WTC11 (cell line): ENCODE measurements around the gene ITPKB. TPM values are rescaled to one million over a fixed set of nuclear protein-coding genes. Genes with fewer than 3 reads are reported as not detected.

Experiments
- ATAC-seq: fragments of 200-7000 bp; cut with Tn5 transposase; 2 replicates; pipeline ENCODE4 v1.10.0; 2021; ENCODE audit warnings: mild to moderate bottlenecking, moderate library complexity
- CTCF ChIA-PET: fragments of 300-600 bp; sonication (Branson Sonifier 250); formaldehyde crosslinking; loops from one replicate; lab custom pipeline; 2021; ENCODE audit warnings: antibody characterized with exemption; lab: Charles Lee
- POLR2A ChIA-PET: fragments of 350-600 bp; sonication (Branson Sonifier 250); formaldehyde crosslinking; loops from one replicate; lab custom pipeline; 2021; ENCODE audit warnings: antibody characterized with exemption; lab: Charles Lee
- DNase-seq: peaks from one replicate; pipeline ENCODE4 v3.0.0; 2021; ENCODE audit warnings: low spot score
- H3K27ac Mint-ChIP-seq: 2 replicates; pipeline ENCODE4 v1.8.0; 2021; ENCODE audit warnings: mixed read lengths
- H3K27me3 Mint-ChIP-seq: 2 replicates; pipeline ENCODE4 v1.8.0; 2021; ENCODE audit warnings: low read depth, mild to moderate bottlenecking, moderate library complexity, mixed read lengths
- H3K36me3 Mint-ChIP-seq: 2 replicates; pipeline ENCODE4 v1.8.0; 2021; ENCODE audit warnings: mixed read lengths
- H3K4me1 Mint-ChIP-seq: 2 replicates; pipeline ENCODE4 v1.8.0; 2022; ENCODE audit warnings: mixed read lengths
- H3K4me3 Mint-ChIP-seq: 2 replicates; pipeline ENCODE4 v1.8.0; 2021; ENCODE audit warnings: mild to moderate bottlenecking, moderate library complexity, mixed read lengths
- H3K9me3 Mint-ChIP-seq: 2 replicates; pipeline ENCODE4 v1.8.0; 2021; ENCODE audit warnings: mixed read lengths
- ATF1 ChIP-seq: sonication (generic); formaldehyde crosslinking; IDR thresholded peaks from 2 replicates; pipeline ENCODE4 v1.8.1; 2023; ENCODE audit warnings: mild to moderate bottlenecking, moderate library complexity, missing genetic modification reagents
- CBFB ChIP-seq: sonication (generic); formaldehyde crosslinking; IDR thresholded peaks from 2 replicates; pipeline ENCODE4 v1.8.1; 2022; ENCODE audit warnings: mild to moderate bottlenecking, low read depth, missing genetic modification reagents
- CREM ChIP-seq: sonication (generic); formaldehyde crosslinking; IDR thresholded peaks from 2 replicates; pipeline ENCODE4 v1.8.1; 2022; ENCODE audit warnings: mild to moderate bottlenecking, missing genetic modification reagents, moderate library complexity
- ELF4 ChIP-seq: sonication (generic); formaldehyde crosslinking; IDR thresholded peaks from 2 replicates; pipeline ENCODE4 v1.8.1; 2022; ENCODE audit warnings: low read depth, mild to moderate bottlenecking, moderate library complexity, missing genetic modification reagents
- FOXJ3 ChIP-seq: sonication (generic); formaldehyde crosslinking; IDR thresholded peaks from 2 replicates; pipeline ENCODE4 v1.9.0; 2021; ENCODE audit warnings: missing genetic modification reagents, mild to moderate bottlenecking, borderline replicate concordance
- GRHL2 ChIP-seq: fragments of 250-450 bp; sonication (Bioruptor Pico); IDR thresholded peaks from 2 replicates; pipeline ENCODE4 v1.8.0; 2022; ENCODE audit warnings: mild to moderate bottlenecking, moderate library complexity; ENCODE audit not compliant: insufficient replicate concordance, severe bottlenecking
- RELA ChIP-seq: sonication (generic); formaldehyde crosslinking; IDR thresholded peaks from 2 replicates; pipeline ENCODE4 v1.8.1; 2022; ENCODE audit warnings: missing genetic modification reagents, mild to moderate bottlenecking, borderline replicate concordance
- TEAD4 ChIP-seq: sonication (generic); formaldehyde crosslinking; IDR thresholded peaks from 2 replicates; pipeline ENCODE4 v1.8.0; 2022; ENCODE audit warnings: mild to moderate bottlenecking, missing genetic modification reagents
- ZNF138 ChIP-seq: sonication (generic); formaldehyde crosslinking; conservative IDR thresholded peaks from 2 replicates; pipeline ENCODE4 v1.8.1; 2022; ENCODE audit warnings: mild to moderate bottlenecking, moderate library complexity, missing genetic modification reagents
- ZNF416 ChIP-seq: fragments of 250-450 bp; sonication (Bioruptor Pico); IDR thresholded peaks from 2 replicates; pipeline ENCODE4 v1.9.0; 2021; ENCODE audit warnings: mild to moderate bottlenecking, inconsistent platforms
- ZNF423 ChIP-seq: fragments of 250-450 bp; sonication (Bioruptor Pico); IDR thresholded peaks from 2 replicates; pipeline ENCODE4 v2.1.2; 2022; ENCODE audit warnings: mild to moderate bottlenecking, moderate library complexity
- total RNA-seq: library from RNA; stranded (reverse); gene quantifications from 3 replicates; pipeline ENCODE4 v1.2.3, GENCODE V29; 2021
- TF ChIP-seq, protein P1 (sequence below): sonication (generic); formaldehyde crosslinking; IDR thresholded peaks from 2 replicates; pipeline ENCODE4 v1.8.0; 2023; ENCODE audit warnings: mild to moderate bottlenecking, missing genetic modification reagents
- TF ChIP-seq, protein P2 (sequence below): sonication (generic); formaldehyde crosslinking; IDR thresholded peaks from 2 replicates; pipeline ENCODE4 v1.8.0; 2022; ENCODE audit warnings: mild to moderate bottlenecking, missing genetic modification reagents
- TF ChIP-seq, protein P3 (sequence below): sonication (generic); formaldehyde crosslinking; conservative IDR thresholded peaks from 2 replicates; pipeline ENCODE4 v1.8.1; 2022; ENCODE audit warnings: mild to moderate bottlenecking, missing genetic modification reagents
- TF ChIP-seq, protein P4 (sequence below): sonication (generic); formaldehyde crosslinking; IDR thresholded peaks from 2 replicates; pipeline ENCODE4 v1.8.0; 2023; ENCODE audit warnings: missing genetic modification reagents, mild to moderate bottlenecking, borderline replicate concordance
- TF ChIP-seq, protein P5 (sequence below): sonication (generic); formaldehyde crosslinking; conservative IDR thresholded peaks from 2 replicates; pipeline ENCODE4 v1.8.1; 2023; ENCODE audit warnings: mild to moderate bottlenecking, low read depth, missing genetic modification reagents, moderate library complexity
- TF ChIP-seq, protein P6 (sequence below): fragments of 250-450 bp; sonication (Bioruptor Pico); IDR thresholded peaks from 2 replicates; pipeline ENCODE4 v1.9.0; 2021; ENCODE audit warnings: mild to moderate bottlenecking
- TF ChIP-seq, protein P7 (sequence below): sonication (generic); formaldehyde crosslinking; IDR thresholded peaks from 2 replicates; pipeline ENCODE4 v1.8.0; 2022; ENCODE audit warnings: mild to moderate bottlenecking, missing genetic modification reagents

Gene ITPKB
- total RNA-seq, 1 experiment from 2014 or later, result 15.6 TPM

DNA sequence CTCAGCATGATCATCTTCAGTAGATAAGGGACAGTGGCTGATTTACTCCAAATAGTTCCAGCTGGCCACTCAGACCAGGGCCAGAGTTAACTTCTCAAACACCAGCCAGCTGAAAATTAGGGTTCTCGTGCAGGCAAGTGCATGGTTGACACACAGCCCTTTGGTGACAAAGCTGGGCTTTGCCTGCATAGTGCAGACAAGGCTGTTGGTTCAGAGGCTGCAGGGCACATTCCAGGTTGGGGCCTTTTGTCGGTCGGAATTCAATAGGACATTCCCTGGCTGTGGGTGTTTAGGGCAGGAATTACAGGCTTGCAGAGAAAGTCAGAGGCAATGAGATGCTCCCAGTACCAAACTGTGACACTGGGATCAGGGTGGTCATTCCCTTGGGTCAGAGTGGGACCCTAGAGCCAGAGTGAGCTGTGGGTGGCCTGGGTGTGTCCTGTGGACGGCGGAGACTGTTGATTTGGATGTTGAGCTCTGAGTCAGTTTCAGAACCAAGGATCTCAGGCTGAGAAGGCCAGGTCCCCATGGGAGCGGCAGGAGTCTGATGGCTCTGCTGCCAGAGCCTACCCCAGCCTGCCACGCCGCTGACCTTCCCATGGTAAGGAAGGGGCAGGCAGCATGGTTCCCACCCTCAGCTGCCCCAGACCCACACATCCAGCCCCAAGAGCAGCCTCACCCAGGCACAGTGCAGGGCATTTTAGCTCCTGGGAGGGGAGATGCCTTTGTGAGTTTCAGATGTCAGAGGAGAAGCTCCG is 134.3 kb downstream of the ITPKB start:
- Mint-ChIP-seq H3K9me3 (no peaks in the 10 kb centered on the region), H3K4me3 (no peak overlapping the region), H3K4me1 (peaks cover 46% of the 10 kb centered on the region), H3K36me3 (no peaks in the 10 kb centered on the region), H3K27ac (no peak overlapping the region), H3K27me3 (no peaks in the 10 kb centered on the region)
- ChIA-PET POLR2A (no interaction called here), CTCF (interaction anchor here (0.6 to 4.2 kb wide), 10 partner anchors 14 to 223 kb away, joined by 3 to 21 read pairs (median 4); partner anchors contain the start of gene STUM)
- TF ChIP-seq, protein P1, sequence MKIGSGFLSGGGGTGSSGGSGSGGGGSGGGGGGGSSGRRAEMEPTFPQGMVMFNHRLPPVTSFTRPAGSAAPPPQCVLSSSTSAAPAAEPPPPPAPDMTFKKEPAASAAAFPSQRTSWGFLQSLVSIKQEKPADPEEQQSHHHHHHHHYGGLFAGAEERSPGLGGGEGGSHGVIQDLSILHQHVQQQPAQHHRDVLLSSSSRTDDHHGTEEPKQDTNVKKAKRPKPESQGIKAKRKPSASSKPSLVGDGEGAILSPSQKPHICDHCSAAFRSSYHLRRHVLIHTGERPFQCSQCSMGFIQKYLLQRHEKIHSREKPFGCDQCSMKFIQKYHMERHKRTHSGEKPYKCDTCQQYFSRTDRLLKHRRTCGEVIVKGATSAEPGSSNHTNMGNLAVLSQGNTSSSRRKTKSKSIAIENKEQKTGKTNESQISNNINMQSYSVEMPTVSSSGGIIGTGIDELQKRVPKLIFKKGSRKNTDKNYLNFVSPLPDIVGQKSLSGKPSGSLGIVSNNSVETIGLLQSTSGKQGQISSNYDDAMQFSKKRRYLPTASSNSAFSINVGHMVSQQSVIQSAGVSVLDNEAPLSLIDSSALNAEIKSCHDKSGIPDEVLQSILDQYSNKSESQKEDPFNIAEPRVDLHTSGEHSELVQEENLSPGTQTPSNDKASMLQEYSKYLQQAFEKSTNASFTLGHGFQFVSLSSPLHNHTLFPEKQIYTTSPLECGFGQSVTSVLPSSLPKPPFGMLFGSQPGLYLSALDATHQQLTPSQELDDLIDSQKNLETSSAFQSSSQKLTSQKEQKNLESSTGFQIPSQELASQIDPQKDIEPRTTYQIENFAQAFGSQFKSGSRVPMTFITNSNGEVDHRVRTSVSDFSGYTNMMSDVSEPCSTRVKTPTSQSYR (CRISPR knock-in tag), result no peak
- TF ChIP-seq GRHL2, result no peak
- TF ChIP-seq CBFB (CRISPR knock-in tag), result no peak
- TF ChIP-seq, protein P2, sequence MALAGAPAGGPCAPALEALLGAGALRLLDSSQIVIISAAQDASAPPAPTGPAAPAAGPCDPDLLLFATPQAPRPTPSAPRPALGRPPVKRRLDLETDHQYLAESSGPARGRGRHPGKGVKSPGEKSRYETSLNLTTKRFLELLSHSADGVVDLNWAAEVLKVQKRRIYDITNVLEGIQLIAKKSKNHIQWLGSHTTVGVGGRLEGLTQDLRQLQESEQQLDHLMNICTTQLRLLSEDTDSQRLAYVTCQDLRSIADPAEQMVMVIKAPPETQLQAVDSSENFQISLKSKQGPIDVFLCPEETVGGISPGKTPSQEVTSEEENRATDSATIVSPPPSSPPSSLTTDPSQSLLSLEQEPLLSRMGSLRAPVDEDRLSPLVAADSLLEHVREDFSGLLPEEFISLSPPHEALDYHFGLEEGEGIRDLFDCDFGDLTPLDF (CRISPR knock-in tag), result no peak
- TF ChIP-seq RELA, result no peak
- no peak for TF ChIP-seq CREM
- TF ChIP-seq, protein P3, sequence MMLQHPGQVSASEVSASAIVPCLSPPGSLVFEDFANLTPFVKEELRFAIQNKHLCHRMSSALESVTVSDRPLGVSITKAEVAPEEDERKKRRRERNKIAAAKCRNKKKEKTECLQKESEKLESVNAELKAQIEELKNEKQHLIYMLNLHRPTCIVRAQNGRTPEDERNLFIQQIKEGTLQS (CRISPR knock-in tag), result no peak
- TF ChIP-seq TEAD4 (CRISPR knock-in tag), result no peak
- TF ChIP-seq FOXJ3 (CRISPR knock-in tag), result no peak
- no peak for TF ChIP-seq ZNF416 (CRISPR knock-in tag)
- TF ChIP-seq, protein P4, sequence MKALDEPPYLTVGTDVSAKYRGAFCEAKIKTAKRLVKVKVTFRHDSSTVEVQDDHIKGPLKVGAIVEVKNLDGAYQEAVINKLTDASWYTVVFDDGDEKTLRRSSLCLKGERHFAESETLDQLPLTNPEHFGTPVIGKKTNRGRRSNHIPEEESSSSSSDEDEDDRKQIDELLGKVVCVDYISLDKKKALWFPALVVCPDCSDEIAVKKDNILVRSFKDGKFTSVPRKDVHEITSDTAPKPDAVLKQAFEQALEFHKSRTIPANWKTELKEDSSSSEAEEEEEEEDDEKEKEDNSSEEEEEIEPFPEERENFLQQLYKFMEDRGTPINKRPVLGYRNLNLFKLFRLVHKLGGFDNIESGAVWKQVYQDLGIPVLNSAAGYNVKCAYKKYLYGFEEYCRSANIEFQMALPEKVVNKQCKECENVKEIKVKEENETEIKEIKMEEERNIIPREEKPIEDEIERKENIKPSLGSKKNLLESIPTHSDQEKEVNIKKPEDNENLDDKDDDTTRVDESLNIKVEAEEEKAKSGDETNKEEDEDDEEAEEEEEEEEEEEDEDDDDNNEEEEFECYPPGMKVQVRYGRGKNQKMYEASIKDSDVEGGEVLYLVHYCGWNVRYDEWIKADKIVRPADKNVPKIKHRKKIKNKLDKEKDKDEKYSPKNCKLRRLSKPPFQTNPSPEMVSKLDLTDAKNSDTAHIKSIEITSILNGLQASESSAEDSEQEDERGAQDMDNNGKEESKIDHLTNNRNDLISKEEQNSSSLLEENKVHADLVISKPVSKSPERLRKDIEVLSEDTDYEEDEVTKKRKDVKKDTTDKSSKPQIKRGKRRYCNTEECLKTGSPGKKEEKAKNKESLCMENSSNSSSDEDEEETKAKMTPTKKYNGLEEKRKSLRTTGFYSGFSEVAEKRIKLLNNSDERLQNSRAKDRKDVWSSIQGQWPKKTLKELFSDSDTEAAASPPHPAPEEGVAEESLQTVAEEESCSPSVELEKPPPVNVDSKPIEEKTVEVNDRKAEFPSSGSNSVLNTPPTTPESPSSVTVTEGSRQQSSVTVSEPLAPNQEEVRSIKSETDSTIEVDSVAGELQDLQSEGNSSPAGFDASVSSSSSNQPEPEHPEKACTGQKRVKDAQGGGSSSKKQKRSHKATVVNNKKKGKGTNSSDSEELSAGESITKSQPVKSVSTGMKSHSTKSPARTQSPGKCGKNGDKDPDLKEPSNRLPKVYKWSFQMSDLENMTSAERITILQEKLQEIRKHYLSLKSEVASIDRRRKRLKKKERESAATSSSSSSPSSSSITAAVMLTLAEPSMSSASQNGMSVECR, result no peak
- no peak for TF ChIP-seq ATF1 (CRISPR knock-in tag)
- TF ChIP-seq, protein P5, sequence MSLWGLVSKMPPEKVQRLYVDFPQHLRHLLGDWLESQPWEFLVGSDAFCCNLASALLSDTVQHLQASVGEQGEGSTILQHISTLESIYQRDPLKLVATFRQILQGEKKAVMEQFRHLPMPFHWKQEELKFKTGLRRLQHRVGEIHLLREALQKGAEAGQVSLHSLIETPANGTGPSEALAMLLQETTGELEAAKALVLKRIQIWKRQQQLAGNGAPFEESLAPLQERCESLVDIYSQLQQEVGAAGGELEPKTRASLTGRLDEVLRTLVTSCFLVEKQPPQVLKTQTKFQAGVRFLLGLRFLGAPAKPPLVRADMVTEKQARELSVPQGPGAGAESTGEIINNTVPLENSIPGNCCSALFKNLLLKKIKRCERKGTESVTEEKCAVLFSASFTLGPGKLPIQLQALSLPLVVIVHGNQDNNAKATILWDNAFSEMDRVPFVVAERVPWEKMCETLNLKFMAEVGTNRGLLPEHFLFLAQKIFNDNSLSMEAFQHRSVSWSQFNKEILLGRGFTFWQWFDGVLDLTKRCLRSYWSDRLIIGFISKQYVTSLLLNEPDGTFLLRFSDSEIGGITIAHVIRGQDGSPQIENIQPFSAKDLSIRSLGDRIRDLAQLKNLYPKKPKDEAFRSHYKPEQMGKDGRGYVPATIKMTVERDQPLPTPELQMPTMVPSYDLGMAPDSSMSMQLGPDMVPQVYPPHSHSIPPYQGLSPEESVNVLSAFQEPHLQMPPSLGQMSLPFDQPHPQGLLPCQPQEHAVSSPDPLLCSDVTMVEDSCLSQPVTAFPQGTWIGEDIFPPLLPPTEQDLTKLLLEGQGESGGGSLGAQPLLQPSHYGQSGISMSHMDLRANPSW (CRISPR knock-in tag), result no peak
- TF ChIP-seq, protein P6, sequence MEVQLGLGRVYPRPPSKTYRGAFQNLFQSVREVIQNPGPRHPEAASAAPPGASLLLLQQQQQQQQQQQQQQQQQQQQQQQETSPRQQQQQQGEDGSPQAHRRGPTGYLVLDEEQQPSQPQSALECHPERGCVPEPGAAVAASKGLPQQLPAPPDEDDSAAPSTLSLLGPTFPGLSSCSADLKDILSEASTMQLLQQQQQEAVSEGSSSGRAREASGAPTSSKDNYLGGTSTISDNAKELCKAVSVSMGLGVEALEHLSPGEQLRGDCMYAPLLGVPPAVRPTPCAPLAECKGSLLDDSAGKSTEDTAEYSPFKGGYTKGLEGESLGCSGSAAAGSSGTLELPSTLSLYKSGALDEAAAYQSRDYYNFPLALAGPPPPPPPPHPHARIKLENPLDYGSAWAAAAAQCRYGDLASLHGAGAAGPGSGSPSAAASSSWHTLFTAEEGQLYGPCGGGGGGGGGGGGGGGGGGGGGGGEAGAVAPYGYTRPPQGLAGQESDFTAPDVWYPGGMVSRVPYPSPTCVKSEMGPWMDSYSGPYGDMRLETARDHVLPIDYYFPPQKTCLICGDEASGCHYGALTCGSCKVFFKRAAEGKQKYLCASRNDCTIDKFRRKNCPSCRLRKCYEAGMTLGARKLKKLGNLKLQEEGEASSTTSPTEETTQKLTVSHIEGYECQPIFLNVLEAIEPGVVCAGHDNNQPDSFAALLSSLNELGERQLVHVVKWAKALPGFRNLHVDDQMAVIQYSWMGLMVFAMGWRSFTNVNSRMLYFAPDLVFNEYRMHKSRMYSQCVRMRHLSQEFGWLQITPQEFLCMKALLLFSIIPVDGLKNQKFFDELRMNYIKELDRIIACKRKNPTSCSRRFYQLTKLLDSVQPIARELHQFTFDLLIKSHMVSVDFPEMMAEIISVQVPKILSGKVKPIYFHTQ, result no peak
- no peak for TF ChIP-seq ZNF138
- no peak for TF ChIP-seq ELF4 (CRISPR knock-in tag)
- no peak for TF ChIP-seq ZNF423 (CRISPR knock-in tag)
- TF ChIP-seq, protein P7, sequence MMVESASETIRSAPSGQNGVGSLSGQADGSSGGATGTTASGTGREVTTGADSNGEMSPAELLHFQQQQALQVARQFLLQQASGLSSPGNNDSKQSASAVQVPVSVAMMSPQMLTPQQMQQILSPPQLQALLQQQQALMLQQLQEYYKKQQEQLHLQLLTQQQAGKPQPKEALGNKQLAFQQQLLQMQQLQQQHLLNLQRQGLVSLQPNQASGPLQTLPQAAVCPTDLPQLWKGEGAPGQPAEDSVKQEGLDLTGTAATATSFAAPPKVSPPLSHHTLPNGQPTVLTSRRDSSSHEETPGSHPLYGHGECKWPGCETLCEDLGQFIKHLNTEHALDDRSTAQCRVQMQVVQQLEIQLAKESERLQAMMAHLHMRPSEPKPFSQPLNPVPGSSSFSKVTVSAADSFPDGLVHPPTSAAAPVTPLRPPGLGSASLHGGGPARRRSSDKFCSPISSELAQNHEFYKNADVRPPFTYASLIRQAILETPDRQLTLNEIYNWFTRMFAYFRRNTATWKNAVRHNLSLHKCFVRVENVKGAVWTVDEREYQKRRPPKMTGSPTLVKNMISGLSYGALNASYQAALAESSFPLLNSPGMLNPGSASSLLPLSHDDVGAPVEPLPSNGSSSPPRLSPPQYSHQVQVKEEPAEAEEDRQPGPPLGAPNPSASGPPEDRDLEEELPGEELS (CRISPR knock-in tag), result no peak
- peak; percentile 41 for DNase-seq
- peak; percentile 71 for ATAC-seq
